ENCODE data around the gene NYNRIN. TPM values are rescaled to one million over a fixed set of nuclear protein-coding genes. Genes with fewer than 3 reads are reported as not detected.

NYNRIN gene
- total and polyA plus RNA-seq, 2 of the 8 experiments (the other 6 are each of a cell fraction or from before 2014, with no cell fraction given) = 15.2 to 18.3 TPM

GRCh38 chr14:24362241-24362960, 36.4 kb upstream of the NYNRIN start:
- Histone ChIP-seq H3K4me3 (ENCODE audit: extremely low read depth in 1 of 4, insufficient read depth in 2 of 4, low read depth in 3 of 4, low read length in 4 of 4) (no peak overlapping the region), H3K18ac (ENCODE audit: extremely low read depth, low read length) (no peak overlapping the region), H2BK20ac (ENCODE audit: low read length) (no peak overlapping the region), H3K27ac (ENCODE audit: low read depth, low read length) (no peak overlapping the region), H4K91ac (replicated peaks; ENCODE audit: insufficient read length, low read length) (no peak overlapping the region), H4K8ac (ENCODE audit: extremely low read depth, insufficient read depth, low read length) (no peak overlapping the region), H3K14ac (ENCODE audit: insufficient read length) (no peak overlapping the region), H3K23me2 (ENCODE audit: low read depth, low read length) (peaks cover 7% of the 10 kb centered on the region), H2AFZ (ENCODE audit: low read length) (no peak overlapping the region), H3K9me3 (ENCODE audit: insufficient read depth in 2 of 2, low read depth in 1 of 2, low read length in 1 of 2) (no peaks in the 10 kb centered on the region), H4K5ac (ENCODE audit: insufficient read length, low read depth, low read length) (no peak overlapping the region), H2AK5ac (ENCODE audit: low read depth, low read length) (no peak overlapping the region), H3K36me3 (ENCODE audit: control insufficient read depth in 2 of 4, insufficient read depth in 4 of 4, low read length in 3 of 4) (no peaks in the 10 kb centered on the region), H3K79me2 (ENCODE audit: control insufficient read depth in 1 of 2, insufficient read depth in 2 of 2, low read length in 2 of 2) (no peaks in the 10 kb centered on the region), H2BK5ac (ENCODE audit: low read depth, low read length) (no peak overlapping the region), H3K27me3 (replicated peaks in 1 of 4; ENCODE audit: control insufficient read depth in 3 of 4, extremely low read depth in 1 of 4, insufficient read depth in 3 of 4, low read length in 3 of 4) (peaks cover 0 to 8% (median 2%) of the 10 kb centered on the region in 4 experiments; a peak in 4 of 7 replicates), H4K20me1 (replicated peaks in 1 of 2; ENCODE audit: control insufficient read depth in 1 of 2, insufficient read depth in 2 of 2, low read length in 2 of 2) (no peaks in the 10 kb centered on the region), H2BK120ac (replicated peaks; ENCODE audit: low read depth, low read length) (no peak overlapping the region), H2BK12ac (ENCODE audit: low read depth, low read length) (no peak overlapping the region), H3K56ac (replicated peaks; ENCODE audit: insufficient read length, low read depth, low read length) (no peak overlapping the region), H3K4me1 (replicated peaks in 1 of 4; ENCODE audit: control insufficient read depth in 3 of 4, insufficient read depth in 4 of 4, low read length in 3 of 4) (peaks cover 0 to 4% (median 1%) of the 10 kb centered on the region in 4 experiments; a peak in 3 of 7 replicates), H2BK15ac (ENCODE audit: low read length) (no peak overlapping the region), H3K9ac (replicated peaks in 1 of 4; ENCODE audit: extremely low read depth in 1 of 4, low read depth in 3 of 4, low read length in 3 of 4) (no peak overlapping the region), H3K4ac (replicated peaks; ENCODE audit: insufficient read length, low read depth, low read length) (no peak overlapping the region), H3K23ac (ENCODE audit: insufficient read length) (no peak overlapping the region), H3K4me2 (ENCODE audit: insufficient read depth in 1 of 2, low read depth in 2 of 2, low read length in 2 of 2) (no peak overlapping the region), H3K79me1 (ENCODE audit: low read depth, low read length) (no peaks in the 10 kb centered on the region)
- ChIA-PET CTCF (ENCODE audit: partially characterized antibody) (interaction anchor here (0.6 to 6.9 kb wide), 26 partner anchors 9 to 74 kb away, joined by 3 to 52 read pairs (median 4); partner anchors contain the start of genes ADCY4, CBLN3 and KHNYN), POLR2A (ENCODE audit: partially characterized antibody) (interaction anchor here (1.1 to 1.2 kb wide), 3 partner anchors 16 to 80 kb away, joined by 3 to 4 read pairs (median 3); partner anchors contain the start of gene SDR39U1)
- 47% methylated on average over 2 of the region's 2 CpGs; no CpG with 5 or more reads in 1 of the 2 experiments for WGBS, 2 experiments (ENCODE audit: extremely low coverage in 1 of 2, insufficient coverage in 1 of 2, insufficient read length in 1 of 2, insufficient replicate concordance in 2 of 2, low coverage in 1 of 2, low lambda C conversion rate in 2 of 2, missing lambda C conversion rate in 1 of 2)
- TF ChIP-seq BCL11A (IDR thresholded peaks at IDR 0.05; ENCODE audit: low read depth in 2 of 2, low read length in 2 of 2) (no peak), TAF1 (IDR thresholded peaks at IDR 0.05; ENCODE audit: low read depth, low read length) (no peak), CTCF (IDR thresholded peaks at IDR 0.05; ENCODE audit: control extremely low read depth in 1 of 3, insufficient read depth in 1 of 3, low read depth in 1 of 3, low read length in 3 of 3) (no peak), POLR2AphosphoS5 (IDR thresholded peaks at IDR 0.05; ENCODE audit: low read depth, low read length) (no peak), POLR2A (IDR thresholded peaks at IDR 0.05; ENCODE audit: control extremely low read depth in 1 of 2, low read depth in 2 of 2, low read length in 2 of 2) (no peak), SP2 (IDR thresholded peaks at IDR 0.05; ENCODE audit: low read length) (no peak), EZH2 (IDR thresholded peaks at IDR 0.05; ENCODE audit: low read depth, low read length, severe bottlenecking) (no peak)
- DNase-seq (ENCODE audit: low read depth in 1 of 2, low spot score in 2 of 2) (no peak), FAIRE-seq (no peak)

All from H1 (cell line).